GM18870 (cell line): ENCODE measurements around the gene TTLL11.

Experiments used
- ATAC-seq: cut with Tn5 transposase; IDR thresholded peaks from one replicate; pipeline ENCODE4 v1.9.1; 2021; ENCODE audit warnings: moderate library complexity; ENCODE audit not compliant: unreplicated experiment

Gene TTLL11

DNA sequence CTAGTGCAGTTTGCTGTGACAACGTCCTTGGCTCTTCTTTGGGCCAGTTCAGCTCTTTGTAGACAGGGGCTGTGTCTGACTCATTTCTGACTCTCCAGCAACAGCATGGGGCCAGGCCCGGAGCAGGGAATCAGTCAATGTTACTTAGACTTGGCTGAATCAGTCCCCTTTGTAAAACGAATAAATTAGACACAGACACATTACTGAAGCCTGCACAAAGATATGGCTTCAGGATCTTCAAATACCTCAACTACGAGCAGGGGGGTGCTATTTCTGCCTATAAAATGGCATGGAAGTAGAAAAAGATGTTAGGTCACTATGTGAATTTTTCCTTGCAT is 204.7 kb downstream of the TTLL11 start:
- ATAC-seq = no peak

DNA sequence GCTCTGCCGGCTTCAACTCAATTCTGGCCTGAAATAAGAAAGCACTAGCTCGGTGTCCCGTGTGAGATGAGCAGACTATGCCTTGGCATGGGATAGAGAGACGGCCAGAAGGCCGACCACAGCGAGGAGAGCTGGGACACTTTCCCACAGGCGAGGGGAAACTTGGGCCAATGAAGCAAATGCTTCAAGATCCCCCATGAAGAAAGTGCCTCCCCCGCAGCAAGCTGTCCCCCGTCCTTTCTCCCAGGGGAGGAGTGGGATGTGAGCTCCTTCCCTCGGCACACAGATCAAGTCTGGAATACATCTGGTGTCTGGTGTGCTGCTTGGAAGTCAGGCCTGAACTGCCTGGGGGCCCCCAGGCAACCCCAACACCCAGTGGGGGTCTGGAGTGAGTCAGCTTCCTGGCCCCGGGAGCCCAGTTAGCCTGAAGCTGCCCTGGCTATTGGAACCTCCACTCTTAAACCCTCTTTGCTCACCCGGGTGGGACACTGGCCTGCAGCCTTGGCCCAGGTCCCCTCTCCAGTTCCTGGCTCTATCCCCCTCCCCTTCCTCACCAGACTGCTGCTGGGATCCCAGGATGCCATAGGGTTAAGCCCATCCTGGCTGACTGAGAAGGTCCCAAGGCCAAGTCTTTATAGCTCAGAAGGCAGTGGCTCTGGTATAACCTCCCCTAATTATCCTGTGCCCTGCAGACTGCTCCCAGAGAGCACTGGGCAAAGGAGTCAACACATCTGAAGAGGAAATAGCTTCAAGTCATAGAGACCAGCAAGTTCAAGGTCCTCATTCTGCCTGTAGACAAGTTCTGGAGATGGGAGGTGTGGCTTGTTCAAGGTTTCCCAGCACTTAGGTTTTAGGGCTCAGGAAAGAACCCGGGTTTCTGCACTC is 205.3 kb downstream of the TTLL11 start:
- no peak for ATAC-seq

DNA sequence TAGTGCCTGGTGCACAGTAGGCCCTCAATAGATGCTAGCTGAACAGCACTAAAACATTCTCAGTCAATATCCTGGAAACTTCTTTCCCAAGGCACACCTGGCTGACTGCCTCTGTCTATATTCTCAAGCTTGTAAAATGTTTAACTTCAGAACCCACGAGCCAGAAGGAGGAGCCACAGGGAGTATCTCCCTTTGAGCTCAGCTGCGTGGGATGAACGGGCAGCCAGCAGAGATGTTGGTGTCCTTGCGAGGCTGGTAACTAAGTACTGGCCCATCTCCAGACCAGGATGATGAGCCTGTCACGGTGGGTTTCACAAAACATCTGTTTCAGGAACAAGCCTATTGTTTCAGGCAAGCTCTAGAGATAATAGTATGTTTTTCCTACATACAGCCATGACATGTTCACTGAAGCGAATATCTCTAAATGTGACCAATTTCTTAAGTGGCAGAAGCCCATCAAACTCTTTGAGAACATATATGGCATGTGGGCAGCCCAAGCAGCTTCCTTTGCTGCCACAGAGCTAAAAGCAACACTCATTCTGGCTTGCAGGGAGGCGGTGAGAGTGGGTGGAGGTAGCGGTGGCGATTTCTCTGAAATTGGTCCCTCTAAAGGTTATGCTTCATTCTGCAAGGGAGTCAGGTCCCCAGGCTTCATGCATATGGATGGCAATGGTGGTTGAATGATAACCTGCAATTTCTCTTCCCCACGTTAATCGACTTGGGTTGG is 206.2 kb downstream of the TTLL11 start:
- no peak for ATAC-seq

DNA sequence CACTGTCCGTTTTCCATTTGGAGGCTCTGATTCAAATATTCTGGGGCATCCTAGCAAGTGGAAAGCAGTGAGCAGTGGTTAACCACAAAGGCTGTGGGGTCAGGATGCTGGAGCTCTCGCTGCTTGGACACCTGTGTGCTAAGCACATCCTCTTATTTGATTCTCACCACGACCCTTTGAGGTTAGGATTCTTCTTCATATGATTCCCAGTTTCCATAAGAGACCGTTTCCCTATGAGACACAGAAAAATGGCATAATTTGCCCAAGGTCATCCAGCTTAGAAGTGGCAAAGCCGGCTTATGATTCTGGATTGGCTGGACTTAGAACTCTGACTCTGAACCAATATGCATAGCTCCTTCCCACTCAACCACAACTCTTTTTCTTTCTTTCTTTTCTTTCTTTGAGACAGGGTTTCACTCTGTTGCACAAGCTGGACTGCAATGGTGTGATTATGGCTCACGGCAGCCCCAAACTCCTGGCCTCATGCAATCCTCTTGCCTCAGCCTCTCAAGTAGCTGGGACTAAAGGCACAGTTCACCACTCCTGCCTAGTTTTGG is 207.7 kb downstream of the TTLL11 start:
- no peak for ATAC-seq

DNA sequence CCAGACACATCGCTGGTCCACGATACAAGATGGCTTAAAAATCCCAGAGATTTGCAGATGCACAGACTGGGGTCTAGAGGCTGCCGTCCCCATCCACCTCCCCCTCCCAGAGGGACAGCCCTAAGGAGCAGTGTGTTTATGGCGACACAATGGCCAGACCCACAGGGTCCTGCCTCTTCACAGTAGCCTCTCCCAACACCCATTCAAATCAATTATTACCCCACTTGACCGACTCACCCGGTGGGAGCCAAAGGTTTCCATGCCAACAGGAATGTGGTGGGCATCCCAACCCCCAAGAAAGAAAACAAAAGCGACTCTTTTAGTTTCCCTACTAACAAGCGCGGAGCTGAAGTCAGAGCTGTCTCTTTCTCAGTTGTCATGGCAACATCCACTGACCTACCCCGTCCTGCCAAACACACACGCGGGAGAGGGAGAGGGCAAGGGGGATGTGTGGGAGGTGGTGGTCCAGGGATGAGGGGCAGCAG is 209.0 kb downstream of the TTLL11 start:
- no peak for ATAC-seq

DNA sequence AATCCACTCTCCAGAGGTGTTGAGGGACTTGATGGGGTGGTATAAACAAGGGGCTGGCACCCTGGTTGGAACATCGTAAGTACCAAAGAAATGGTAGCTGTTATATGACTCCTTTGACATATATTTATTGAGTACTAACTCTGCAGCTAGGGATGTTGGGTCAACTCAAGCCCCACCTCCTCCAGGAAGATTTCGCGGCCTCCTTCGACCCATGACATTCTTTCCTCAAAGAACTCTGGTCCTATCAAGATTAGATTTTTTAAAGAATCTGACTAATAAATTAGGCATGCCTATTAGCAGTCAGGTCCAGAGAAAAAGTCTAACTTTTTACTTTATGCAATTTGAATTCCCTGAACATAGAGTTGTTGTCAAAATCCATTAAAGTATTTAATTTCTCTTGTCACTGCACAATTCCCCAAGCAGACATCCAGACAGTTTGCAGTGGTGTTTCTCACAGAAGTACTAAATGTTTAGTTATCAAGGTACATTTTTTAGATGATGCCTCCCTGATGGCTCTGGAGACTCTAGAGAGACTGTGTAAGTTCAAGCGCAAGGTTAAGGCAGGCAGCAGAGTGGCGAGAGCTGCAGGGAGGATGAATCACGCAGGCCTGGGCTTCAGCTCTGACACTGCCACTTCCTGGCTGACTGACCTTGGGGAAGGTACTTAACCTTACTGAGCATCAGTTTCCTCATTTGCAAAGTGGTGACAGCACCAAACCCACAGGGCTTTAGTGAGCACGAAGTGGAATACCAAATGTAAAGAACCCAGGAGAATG is 209.6 kb downstream of the TTLL11 start:
- no peak for ATAC-seq

DNA sequence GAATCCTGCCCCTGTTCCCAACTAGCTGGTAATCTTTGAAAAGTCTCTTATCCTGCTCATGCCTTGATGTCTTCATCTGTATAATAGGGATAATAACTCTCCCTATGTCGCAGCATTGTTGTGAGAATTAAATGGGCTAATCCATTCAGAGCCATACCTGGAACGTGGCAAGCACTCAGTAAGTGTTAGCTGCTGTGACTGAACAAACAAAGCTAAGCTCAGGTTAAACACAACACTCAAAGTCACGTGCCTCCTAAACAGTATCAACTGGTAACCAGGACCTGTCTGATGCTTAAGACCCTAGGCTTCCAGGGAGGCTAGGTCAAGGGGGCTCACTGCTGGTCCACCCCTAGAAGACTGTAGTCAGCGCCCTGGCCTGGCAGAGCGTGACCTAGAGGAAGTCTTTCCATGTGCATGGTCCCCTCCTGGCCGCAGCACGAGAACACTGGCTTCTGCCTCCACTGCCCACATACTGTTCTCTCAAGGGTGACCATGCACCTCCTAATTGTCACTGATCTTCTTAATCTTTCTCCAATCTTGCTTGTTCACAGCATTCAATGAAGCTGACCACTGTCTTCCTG is 211.1 kb downstream of the TTLL11 start:
- no peak for ATAC-seq

DNA sequence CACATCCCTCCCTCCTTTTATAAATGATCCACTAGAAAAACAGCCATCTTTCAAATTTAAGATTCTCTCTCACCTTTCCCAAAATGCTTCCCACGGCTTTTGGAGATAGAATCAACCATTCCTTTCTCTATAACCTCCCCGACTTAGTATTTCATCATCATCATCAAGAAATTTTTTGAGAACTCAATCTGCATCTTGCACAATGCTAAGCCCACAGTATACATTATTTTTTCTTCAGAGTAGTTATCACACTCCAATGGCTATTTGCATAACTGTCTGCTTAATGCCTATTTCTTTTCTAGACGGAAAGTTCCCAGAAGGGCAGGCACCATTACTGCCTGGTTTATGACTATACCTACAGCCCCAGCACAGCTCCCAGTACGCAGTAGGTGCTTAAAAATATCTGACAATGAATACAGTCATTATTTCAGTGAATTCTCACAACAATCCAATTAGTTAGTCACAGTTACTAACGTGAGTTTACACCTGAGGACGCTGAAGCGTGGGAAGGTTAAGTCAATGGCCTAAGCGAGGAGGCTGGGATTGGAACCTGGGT is 212.7 kb downstream of the TTLL11 start:
- no peak for ATAC-seq

DNA sequence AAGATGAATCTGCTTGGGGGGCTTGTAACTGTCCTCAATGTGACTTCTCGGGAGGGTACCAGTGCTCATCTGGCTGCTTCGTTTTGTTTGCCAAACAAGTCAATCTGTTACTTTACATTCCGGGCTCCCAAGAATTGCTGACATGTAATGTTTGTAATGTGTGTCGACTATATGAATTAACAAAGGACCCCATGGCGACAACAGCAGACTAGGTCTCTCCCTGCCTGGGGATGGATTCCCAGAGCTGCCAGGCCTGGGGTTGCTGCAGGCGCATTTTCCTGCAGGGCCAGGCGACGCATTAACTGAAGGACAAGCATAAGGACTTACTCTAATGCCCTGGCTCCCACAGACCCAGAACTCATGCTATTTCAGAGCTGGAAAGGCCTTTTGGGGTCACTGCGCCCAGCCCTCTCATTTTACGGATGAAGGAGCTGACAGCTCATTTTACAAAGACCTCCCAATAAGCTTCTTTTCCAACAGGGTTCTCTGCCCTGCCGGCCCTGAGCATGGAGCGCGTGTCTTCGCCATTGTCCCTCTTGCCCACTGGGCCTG is 214.8 kb downstream of the TTLL11 start:
- ATAC-seq = no peak

DNA sequence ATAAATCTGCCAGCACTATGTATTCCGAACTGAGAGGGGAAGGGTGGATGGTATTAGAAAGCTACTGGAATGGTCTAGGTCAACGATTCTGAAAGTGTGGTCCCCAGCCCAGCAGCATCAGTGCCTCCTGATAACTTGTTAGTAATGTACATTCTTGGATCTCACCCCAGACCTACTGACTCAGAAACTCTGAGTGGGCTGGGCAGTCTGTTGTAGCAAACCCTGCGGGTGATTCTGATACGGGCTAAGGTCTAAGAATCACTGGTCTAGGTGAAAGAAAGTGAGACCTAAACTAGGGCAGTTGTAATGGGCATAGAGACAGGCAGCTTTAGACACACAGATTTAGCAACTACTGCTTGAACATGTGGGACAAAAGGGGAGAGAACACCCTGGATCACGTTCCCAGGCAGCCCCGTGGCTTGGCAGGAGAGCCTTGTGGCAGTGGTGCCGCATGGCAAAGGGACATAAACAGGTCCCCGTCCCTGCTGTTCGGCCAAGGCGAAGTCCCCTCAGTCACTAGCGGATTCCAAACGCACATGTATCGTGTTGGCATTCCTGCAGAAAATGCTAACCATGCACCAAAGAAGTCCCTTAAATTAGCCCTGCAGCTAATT is 216.3 kb downstream of the TTLL11 start:
- ATAC-seq = no peak

DNA sequence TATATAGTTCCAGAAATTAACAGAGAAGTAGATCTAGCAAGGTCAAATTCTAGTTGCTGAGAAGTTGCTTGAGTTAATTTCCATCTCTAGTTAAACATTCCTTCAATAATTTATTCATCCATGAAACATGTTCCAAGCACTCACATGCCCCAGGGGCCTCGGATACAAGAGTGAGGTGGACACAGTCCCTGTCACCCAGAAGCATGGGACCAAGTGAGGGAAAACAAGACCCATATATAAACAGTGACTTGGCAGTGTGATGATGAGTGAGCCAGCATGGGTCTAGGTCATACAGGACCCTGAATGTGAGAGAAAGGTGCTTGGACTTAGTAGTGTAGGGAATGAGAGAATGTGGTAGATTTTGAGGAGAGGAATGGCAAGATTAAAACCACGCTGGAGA is 216.9 kb downstream of the TTLL11 start:
- ATAC-seq = no peak

DNA sequence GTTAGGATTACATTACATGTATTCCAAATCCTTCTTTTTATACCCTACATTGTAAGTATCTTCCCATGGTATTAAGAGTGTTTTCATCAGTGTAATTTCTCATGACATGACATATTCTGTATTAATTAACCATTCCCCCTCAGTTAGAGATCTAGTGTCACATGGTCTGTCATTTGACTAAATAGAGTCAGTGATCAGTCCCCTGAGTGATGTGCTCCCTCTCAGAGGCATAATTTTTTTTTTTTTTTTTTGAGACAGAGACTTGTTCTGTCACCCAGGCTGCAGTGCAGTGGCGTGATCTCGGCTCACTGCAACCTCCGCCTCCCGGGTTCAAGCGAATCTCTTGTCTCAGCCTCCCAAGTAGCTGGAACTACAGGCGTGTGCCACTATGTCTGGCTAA is 218.6 kb downstream of the TTLL11 start:
- no peak for ATAC-seq

DNA sequence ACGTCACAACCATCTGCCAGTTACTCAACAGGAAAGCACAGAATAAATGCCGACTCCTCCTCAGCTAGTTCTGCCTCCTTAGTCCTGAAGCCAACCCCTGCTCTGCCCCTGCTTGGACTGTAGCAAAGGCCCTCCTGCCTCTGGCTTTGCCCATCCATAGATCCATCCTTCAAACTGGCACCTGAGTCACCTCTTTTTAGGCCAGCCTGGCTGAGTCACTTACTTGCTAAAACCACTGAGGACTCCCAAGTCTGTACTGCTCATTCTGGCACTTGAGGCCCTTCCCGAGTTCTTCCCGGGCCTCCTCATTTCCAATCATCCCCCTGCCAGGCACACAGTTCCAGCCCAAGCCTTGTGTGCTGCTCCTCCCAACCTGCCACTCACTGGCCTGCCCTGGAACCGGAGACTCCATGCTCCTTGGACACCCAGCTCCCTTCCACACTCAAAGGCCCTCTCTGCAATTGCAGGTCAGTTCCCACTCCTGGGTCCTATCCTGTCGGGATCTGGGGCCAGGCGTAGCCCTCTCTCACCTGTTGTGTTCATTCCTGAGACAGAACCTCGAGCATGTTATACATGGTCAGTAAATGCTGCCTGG is 221.6 kb downstream of the TTLL11 start:
- ATAC-seq = no peak

DNA sequence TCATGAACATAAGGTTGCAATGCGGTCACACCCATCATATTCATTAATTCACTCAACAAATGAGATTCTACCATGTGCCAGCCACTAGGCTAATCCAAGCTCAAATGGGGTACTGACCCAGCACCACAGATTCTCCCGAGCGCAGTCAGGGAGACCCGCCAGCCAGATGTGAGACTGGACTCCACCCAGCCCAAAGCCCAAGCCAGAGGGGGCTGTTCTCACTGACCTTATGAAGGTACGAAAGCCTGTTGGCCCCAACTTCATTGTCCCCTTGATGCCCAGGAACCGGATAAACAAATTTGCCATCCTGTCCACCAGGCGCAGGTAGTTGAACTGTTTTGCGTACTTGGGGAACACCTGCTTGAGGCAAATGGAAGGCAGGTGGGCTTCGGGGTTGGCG is 222.8 kb downstream of the TTLL11 start:
- no peak for ATAC-seq

DNA sequence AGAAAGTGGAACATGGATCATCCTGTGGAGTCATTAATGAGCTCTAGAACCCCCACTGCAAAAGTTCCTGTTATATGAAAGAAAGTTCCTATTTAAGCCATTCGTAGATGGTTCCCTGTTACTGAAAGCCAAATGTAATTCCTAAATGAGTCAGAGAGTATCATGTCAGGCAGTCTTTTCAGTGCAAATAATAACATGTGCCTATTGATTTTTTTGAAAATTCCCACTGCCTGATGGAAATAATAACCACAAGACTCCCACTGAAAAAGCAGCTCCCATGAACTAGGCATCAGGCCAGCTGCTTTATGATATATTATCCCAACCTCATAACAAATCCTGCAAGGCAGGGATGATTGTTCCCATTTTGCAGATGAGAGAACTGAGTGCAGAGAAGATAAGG is 224.5 kb downstream of the TTLL11 start:
- ATAC-seq = no peak

DNA sequence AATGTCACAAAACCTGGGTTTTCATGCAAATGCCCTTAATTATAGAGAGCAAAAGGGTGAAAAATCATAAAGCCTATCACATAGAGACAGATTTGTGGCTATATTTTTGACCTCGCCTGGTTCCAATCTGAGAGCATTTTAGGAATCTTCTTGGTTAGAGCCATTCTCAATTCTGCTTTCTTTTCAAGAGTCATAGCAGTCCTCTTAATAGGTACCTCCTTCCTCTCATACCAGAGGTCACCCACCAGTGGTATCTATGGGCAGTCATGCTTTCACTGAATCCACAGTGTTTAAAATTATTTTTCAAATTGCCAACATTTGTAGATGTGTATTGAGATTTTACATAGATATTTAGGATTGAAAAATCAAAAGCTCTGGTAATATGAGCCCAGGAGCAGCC is 226.2 kb downstream of the TTLL11 start:
- ATAC-seq = no peak

DNA sequence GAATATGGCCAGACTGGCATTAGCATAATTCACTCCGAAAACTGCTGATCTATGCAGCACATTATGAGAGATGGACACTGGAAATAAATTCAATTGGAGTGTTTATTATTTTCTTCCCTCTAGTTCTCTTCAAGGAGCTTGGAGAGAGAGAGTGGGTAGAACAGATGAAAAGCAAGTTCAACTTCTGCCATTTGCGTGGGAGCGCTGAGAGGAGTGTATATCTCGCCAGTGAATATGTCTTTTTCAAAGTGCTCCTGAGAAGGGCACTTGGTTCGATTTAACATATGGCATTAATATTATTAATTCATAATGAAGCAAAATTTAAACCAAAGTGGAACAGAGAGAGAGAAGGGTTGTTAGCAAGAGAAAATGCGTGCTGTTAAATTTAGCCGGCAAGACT is 227.2 kb downstream of the TTLL11 start:
- ATAC-seq = no peak

DNA sequence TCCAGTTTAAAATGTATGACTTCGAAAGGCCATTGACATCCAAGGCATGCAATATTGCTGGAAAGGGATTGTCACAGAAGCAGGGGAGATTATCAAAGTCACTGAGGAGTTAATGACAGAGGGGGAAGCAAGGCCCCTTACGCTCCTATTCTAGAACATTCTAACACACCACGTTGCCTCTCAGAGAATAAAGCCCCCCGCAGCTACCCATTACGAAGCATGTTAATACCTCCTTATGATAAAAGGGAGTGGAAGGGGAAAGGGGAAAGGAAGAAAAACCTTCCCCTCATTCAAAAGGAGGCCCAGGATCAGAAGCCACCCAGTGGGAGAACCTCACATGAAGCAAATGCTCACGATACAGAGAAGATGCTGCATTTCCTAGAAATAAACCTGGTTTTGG is 228.0 kb downstream of the TTLL11 start:
- ATAC-seq = no peak

DNA sequence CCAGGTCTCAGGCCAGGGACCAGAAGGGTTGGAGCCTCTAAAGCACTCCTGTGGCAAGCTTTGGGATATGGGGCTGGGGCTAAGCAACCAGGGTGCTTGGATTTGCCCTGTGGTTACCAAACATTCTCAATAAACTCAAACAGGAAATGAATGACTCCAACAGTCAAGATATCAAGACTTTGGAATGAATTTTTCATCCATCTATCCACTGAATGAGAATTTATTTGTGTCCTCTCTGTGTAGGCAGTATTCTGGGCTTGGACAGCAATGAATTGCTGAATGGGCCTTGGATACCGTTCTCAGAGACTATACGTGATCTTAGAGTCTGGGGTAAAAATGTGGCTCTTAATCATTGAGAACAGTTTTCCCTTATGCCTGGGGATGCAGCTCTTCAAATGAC is 229.2 kb downstream of the TTLL11 start:
- ATAC-seq = no peak
